GM19395 (cell line): ENCODE data around the gene HMCN2.
"Not testable (repeated sequence)": the region's sequence is repeated elsewhere in the genome, so short reads cannot be mapped to it uniquely, and the experiment has no call there.

Source experiments
- ATAC-seq: cut with Tn5 transposase; IDR thresholded peaks from one replicate; pipeline ENCODE4 v1.9.1; 2021; ENCODE audit warnings: mild to moderate bottlenecking, moderate library complexity; ENCODE audit not compliant: unreplicated experiment

HMCN2 gene

DNA sequence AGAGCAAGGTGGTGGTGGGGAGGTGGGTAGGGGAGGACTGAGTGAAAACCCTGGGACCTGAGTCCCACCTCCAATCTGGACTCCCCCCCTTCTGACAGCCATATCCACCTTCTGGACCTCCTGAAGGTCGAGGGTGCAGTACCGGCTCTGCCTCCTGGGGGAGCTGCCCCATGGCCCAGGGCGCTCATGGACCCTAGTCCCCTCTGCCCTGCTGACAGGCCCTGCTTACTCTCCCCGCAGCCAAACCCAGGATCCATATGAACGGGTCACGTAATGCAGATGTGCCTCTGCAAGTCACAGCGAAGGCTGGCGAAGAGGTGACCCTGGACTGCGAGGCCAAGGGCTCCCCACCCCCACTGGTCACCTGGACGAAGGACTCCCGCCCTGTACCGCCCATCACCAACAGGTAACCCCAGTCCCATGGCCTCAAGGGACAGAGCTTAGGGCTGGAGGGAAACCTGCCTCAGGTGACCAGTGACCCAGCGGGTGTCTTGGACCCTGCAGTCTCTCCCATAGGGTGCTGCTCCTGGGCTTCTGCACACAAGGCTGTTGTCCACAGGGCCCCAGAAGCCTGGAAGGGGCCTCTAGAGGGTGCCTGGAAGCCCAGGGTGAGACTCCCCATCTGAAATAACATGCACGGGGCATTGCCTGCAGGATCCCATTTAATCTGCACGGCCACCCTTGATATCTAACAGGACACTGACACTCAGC, 61.7 kb downstream of the HMCN2 start:
- ATAC-seq = no peak

DNA sequence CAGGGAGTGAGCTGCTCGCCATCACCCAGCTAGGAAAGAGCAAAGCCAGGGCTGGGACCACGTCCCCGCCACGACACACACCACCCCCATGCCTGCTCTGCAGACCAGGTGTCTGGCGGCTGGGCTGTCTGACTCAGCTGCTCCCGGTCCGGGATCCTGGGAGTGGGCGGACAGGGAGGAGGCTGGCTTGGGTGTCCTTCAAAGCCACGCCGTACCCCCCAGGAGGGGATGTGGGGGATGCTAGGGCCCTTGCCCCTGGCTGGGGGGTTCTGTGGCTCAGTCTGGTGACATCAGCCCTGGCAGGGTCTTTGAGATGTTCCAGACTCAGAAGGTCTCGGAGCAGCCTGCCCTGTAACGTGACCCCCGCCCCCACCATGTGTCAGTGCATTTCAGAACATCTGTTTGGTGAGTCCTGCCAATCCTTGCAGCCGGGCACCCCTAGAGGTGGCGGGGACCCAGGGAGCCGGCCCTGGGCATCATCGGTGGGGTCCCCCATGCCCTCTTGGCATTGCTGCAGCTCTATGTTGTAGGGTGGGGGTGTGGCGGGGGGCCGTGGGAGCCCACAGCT, 62.3 kb downstream of the HMCN2 start:
- ATAC-seq = no peak

DNA sequence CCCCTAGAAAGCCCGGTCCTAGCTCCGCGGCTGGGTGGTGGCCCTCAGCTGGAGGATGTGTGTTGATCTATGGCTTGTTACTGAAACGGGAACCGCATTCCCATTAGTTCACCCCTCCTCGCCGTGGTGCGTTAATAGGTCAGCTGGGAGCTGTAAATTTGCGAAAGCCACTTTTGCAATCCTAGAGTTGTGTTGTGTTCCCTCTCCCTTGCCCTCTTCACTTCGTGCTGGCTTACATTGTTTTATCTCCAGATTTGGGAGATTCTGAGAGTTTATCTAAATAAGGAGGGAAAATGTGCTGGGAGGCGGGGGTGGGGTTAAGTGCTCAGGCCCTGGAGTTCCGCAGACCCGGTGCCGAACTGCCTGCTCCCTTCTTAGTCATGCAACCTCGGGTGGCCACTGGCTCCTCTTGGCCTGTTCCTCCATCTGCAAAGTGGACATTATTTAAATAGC, 62.8 kb downstream of the HMCN2 start:
- ATAC-seq = no peak

GRCh38 chr9:130329061-130329460, 63.5 kb downstream of the HMCN2 start:
- no peak for ATAC-seq

- no peak for ATAC-seq
These were observed 64.8 kb downstream of the HMCN2 start for GRCh38 chr9:130330202-130330862.

DNA sequence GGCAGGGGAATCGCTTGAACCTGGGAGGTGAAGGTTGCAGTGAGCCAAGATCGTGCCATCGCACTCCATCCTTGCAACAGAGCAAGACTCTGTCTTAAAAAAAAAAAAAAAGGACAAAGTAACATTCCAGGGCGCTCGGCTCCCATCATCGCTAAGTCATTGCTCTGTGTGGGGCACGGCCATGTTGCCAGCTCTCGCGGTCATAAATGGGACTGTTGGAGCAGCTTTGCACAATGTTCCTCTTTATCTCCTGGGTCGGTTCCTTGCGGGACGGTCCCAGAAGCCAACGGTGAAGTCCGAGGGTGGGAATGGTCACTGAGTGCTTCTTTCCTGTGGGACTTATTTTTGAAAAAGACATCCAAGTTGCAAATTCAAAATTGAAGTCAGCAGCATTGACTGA, 65.5 kb downstream of the HMCN2 start:
- ATAC-seq = no peak

DNA sequence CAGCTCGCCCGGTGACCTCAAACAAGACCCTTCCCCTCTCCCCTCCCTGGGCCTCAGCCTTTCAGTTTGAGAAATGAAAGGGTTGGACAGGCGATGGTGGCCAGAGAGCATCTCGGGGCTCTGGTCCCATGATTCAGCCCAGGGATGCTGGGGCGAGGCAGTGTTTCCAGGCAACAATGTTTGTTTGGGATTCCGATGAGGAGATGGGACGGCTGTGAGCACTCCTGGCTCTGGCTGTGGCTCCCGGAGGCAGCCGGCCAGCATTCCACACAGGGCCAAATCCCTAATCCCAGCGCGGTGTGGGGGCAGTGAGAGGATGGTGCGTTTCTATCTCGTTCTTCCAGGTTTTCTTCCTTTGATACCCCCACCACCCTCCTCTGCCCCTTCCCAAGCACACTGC, 66.0 kb downstream of the HMCN2 start:
- no peak for ATAC-seq

- ATAC-seq = no peak
These were observed 66.9 kb downstream of the HMCN2 start for GRCh38 chr9:130332384-130332926.

DNA sequence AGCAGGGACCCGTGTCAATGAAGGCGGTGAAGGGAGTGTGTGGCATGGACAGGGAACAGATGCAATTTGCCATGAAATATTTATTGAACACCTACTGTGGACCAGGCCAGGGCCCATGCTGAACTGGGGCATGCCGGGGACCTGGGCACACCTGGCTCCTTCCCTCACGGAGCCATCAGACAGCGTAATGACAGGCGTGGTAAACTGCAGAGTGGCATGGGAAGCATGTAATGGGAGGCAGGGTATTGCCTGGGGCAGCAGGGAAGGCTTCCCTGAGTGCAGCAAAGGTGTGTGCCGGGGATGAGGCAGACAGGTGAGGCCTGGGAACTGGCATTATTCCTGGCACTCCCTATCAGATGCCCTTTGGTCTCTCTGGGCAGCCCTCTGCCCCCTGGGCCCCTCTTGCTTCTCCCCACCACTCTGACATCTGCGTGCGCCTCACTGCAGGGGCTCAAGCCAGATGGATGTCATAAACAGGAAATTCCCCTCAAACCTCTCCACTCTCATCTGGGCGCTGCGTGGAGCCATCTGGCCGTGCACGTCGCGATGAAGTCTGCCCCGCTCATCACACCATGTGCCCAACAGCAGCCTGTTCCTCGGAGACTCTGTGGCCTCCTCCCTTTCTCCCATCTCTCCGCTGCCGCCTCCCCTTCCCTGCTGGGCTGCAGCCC, 67.6 kb downstream of the HMCN2 start:
- no peak for ATAC-seq

GRCh38 chr9:130333712-130334062, 68.1 kb downstream of the HMCN2 start:
- no peak for ATAC-seq

DNA sequence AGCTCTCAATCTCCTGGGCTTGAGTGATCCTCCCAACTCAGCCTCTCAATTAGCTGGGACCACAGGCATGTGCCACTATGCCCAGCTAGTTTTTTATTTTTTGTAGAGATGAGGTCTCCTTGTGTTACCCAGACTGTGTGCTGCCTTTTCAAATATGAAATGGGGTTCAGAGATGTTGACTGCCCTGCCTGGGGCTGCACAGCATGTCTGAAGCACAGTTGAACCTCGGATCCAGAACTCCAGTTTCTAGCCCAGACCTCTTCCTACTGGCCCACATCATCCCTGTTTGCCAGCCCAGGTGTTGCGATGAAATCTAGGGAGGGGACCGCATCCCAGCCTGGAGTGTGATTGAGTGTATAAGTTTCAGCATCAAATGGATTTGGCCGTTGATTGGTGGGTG, 69.4 kb downstream of the HMCN2 start:
- ATAC-seq = no peak

GRCh38 chr9:130336027-130336610, 70.6 kb downstream of the HMCN2 start:
- no peak for ATAC-seq

DNA sequence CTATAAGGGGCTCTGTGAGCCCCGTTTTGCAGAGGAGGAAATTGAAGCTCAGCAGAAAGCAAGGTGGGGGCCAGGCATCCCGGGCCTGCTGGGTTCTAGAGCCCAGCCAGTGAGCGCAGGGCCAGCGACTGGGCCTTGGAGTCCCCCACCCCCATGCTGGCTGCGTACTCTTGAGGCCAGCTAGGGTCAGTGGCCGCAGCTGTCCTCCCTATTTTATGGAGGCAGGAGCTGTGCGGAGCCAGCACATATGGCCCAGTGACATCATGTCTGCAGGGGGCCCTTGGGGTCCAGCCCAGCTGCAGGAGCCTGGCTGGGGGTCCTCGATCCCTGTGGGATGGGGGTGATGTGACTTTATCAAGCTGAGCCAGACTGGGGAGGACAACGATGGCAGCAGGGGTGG, 71.3 kb downstream of the HMCN2 start:
- no peak for ATAC-seq

- ATAC-seq = no peak
These were observed 71.8 kb downstream of the HMCN2 start for GRCh38 chr9:130337318-130337717.

- no peak for ATAC-seq
These were observed 72.3 kb downstream of the HMCN2 start for GRCh38 chr9:130337784-130338380.

DNA sequence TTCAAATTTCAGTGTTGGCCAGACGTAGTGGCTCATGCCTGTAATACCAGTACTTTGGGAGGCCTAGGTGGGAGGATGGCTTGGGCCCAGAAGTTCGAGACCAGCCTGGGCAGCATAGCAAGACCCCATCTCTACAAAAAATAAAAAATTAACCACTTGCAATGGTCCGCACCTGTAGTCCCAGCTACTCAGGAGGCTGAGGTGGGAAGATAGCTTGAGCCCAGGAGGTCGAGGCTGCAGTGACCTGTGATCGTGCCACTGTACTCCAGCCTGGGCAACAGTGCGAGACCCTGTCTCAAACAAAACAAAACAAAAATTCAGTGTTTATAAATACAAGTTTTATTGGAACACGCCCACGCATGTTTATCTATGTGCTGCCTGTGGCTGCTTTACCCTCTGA, 73.3 kb downstream of the HMCN2 start:
- ATAC-seq = not testable (repeated sequence)

DNA sequence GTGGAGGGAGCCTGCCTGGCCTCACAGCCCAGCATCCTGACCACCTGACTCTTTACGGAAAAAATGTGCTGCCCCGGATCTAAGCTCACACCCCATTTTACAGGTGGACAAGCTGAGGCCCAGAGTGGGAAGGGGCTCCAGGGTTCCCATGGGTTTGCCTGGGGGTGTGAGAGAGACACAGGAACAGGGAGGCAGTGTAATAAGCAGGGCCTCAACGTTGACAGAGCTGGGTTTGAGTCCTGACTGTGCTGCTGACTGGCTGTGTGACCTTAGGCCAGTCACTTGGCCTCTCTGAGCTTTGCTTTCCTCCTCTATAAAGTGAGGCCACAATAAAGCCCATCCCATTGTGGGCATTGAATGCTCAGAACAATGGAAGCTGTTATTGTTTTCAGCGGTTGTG, 73.7 kb downstream of the HMCN2 start:
- no peak for ATAC-seq

- ATAC-seq = no peak
These were observed 74.5 kb downstream of the HMCN2 start for GRCh38 chr9:130340011-130340410.

DNA sequence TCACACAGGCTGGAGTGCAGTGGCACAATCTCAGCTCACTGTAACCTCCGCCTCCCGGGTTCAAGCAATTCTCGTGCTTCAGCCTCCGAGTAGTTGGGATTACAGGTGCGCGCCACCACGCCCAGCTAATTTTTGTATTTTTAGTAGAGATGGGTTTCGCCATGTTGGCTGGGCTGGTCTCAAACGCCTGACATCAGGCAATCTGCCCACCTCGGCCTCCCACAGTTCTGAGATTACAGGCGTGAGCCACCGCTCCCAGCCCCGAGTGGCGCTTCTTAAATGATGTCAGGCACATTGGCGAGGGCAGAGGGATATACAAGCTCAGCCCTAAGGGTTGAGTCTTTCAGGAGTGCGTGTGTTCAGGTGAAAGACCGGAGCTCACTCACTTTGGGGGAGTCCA, 75.0 kb downstream of the HMCN2 start:
- ATAC-seq = not testable (repeated sequence)

- ATAC-seq = no peak
These were observed 75.6 kb downstream of the HMCN2 start for GRCh38 chr9:130341128-130341527.
